RKO (cell line): ENCODE results near the gene VTI1A.

Experiments used
- DNase-seq: peaks from one replicate; pipeline ENCODE4 v3.0.0-alpha.2; 2016; ENCODE audit warnings: low spot score

VTI1A gene

DNA sequence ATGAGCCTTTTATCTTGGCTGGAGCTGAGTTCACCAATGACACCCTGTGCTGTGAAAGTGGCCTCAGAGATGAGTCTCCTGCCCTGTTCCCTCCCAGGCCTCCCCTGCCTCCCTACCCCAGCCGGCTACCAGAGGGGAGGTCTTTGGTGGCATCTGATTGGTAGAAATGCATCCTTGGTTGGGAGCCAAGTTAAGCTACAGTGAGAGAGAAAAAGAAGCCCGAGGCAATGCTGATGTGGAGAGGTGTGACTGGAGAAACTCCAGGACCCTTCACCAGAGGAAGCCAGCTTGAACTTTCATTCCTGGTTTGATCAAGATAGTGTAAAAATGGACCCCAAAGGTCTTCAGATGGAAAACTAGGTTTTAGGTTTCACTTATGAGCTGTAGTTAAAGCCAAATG is 311.9 kb downstream of the VTI1A start:
- no peak for DNase-seq

DNA sequence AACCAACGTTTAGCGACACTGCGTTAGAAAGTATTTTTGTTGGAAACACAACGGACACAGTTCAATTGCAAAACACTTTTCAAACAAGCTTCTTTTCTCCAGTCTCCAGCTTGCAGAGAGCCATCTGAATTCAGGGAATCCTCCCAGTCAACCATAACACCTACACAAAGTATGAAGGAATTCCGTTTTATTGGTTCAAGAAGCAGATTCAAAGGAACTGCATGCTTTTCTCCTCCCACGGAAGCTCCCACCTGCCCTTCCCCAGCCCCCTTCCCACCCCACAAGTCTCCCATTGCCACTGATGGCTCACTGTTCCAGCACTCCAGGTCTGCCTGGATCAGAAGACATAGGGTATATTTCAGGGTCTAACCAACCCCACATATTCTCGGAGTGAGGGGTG is 312.5 kb downstream of the VTI1A start:
- no peak for DNase-seq

DNA sequence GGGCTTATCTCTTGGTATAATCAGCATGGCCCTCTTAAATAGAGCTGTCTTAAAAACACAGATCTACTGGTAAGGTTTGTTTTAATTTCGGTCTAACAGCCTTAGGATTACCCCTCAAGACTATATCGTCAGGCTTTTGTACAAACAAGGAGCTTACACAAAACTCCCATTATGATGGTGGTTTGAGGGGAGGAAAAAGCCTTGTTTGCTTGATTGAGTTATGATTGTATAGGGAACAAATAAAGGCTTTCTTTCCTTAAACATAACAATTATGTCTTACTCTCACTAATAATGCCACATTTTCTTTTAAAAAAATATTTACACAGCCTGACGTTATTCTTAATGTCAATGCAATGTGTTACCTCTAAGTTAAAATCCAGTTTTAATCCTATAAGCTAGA is 314.2 kb downstream of the VTI1A start:
- DNase-seq, result no peak

DNA sequence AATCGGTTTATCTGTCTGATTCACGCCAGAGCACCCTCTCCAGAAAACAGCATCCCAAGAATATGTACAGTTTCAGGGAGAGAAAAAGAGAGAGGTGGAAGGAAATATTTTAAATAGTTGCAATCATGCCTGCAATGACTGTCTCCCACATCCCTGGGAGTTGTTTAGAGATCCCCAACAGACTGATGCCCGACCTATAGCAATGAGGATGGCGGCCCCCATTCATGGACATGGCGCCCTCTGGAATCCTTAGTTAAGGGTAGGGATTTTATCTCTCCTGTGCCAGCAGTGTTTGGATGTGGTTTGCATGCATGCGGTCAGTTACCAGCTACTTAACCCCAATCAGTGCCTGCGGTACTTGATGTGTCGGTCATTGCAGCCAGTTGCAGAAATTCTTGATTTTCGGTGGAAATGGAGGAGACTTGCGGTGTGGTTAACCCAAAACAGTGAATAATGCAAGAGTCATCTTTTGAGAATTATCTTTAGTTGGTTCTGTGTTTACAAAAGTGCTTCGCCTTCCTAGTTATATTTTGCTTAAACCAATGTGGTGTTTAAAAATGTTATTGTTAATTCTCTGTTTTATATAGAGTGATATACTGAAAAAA is 317.0 kb downstream of the VTI1A start:
- no peak for DNase-seq

DNA sequence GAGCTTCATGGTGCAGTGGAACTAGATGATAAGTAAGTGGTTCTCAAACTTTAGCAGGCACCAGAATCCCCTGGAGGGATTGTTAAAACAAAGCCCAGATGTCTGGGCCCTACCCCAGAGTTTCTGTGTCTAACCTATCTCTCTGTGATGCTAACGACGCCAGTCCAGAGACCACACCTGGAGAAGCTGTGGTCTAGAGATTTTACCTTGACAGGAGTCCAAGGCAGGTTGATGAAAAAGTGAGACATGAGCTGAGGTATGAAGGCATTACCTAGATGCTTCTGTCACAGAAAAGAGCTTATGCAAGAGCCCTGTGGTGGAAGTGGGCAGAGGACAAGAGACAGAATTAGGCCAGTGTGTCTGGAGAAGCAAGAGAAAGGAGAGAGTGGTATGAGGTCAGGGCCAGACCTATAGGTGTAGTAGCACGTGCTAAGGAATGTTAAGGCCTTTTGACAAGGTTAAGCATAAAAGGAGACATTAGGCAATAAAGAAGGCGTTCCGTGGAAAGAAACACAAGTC is 318.8 kb downstream of the VTI1A start:
- DNase-seq, result no peak

DNA sequence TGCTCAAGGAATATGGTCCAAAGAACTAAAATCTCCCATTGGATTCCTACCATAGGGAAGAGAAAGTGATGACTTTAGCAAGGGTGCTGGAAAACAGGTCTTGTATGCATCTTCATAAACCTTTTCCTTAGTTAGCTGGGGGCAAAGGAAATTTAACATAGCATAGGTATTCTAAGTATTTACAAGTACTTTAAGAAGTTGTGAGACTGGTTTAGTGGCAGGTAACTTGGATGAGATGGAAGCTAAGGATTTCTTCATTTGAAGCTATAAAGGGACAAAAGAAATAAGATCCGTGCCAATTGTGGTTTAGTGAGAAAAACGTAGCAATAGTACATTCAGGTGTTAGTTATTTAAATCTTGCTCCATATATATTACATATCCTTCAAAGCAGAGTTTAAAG is 319.6 kb downstream of the VTI1A start:
- DNase-seq, result no peak

DNA sequence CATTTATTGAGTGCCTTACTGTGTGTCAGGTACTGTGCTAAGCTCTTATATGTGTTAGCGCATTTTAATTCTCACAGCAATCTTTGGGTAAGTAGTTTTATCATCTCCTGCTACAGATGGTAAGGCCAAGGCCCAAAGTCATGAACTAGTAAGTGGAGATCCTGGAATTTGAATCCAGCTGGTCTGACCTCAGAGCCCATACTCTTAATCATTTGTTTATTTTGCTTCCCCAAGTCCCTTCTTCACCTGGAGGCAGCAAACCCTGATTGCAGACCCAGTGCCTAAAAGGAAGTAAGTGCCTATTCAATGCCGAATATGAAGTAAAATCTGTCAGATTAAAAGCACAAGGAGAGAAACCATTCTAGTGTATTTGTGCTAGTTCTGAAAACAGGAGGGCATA is 320.1 kb downstream of the VTI1A start:
- no peak for DNase-seq

DNA sequence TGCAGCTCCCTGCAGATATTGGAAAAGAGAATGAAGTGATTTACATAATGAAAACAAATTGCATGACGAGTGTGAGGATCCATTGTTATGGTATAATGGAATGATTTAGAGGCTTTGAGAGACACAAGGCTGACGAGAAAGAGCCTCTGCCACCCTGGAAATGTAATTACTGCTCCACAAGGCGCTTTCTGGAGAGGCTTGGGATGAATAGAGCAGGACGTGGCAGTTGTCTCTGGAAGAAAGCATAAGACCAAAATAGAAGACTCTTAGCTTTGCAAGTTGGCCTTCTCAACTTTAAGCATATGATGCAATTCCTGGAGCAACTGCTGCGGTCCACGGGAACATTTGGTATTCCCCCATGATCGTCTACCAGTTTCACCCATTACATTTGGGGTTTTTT is 321.1 kb downstream of the VTI1A start:
- DNase-seq, result no peak

DNA sequence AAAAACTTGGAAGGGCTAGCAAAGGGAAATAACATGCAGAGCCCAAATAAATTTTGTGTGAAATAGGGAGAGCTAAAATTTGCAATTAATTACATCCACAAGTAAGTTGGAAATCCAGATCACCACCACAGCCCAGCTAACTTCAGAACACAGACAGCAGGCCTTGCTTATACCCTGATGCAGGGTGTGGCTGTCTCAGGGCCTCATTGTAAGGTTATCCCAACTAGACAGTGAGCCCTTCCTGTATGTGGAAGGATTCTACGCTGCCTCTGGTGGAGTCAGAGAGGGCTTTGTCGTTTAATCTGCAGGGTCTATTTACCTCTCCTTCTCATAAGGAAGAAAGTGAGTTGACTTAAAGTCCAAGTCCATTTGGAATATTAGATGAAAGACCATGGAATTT is 322.1 kb downstream of the VTI1A start:
- no peak for DNase-seq

DNA sequence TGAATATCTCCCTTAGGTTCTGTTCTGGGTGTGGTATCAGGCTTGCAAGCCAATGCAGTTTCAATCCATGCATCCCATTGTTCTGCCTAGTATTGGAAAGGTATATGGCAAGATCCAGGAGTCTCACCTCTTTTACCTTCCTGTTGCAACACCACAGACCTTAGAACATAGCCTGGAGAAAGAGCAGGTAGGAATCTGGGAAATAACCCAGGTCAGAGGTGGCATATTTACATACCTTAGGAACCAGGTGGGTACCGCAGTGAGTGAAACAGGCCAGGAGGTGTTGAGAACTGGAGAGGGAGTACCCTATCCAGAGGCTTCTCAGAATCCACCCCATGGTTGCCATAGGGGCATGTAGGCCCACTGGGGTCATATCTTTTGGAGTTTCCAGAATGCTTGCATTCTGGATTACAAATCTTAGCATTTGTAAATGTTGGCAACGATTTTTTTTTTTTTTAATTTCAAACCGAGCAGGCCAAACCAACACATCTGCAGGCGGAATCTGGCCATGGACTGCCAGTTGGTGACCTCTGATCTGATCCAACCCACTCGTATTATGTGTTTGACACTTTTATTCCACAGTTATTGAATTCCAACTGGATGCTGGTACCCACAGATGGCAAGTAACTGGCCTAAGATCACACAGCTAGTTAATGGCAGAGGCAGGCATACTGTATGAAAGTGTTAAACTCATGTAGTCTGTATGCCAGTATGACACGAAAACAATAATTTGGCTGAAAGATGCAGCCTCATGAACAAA is 322.8 kb downstream of the VTI1A start:
- DNase-seq, result no peak

DNA sequence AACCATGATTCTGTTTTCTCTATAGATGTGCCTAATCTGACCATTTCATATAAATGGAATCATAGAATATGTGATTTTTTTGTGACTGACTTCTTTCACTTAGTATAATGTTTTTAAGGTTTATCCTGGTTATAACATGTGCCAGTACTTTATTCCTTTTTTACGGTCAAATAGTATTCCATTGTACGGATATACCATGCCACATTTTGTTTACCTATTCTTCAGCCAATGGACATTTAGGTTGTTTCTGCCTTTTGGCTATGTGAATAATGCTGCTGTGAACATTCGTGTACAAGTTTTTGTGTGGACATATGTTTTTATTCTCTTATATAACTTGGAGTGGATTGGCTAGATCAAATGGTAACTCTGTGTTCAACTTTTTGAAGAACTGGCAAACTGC is 324.7 kb downstream of the VTI1A start:
- DNase-seq, result no peak

DNA sequence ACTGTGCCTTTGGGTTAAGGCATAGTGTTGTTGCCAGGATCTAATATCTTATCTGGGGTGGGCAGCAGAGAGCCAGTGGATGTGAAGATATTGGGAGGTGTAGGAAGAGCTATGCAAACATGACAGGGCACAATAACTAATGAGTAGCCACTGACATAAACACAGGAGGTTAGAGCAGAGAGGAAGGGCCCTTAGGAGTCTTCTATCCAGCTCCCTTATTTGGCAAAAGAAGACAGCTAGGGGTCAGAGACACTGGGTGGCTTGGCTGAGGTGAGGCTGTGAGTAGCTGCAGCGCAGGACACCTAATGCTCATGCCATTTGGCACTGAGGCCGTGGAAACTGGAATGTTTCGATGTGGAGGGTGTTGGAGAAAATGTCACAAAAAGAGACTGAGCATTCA is 326.8 kb downstream of the VTI1A start:
- no peak for DNase-seq

DNA sequence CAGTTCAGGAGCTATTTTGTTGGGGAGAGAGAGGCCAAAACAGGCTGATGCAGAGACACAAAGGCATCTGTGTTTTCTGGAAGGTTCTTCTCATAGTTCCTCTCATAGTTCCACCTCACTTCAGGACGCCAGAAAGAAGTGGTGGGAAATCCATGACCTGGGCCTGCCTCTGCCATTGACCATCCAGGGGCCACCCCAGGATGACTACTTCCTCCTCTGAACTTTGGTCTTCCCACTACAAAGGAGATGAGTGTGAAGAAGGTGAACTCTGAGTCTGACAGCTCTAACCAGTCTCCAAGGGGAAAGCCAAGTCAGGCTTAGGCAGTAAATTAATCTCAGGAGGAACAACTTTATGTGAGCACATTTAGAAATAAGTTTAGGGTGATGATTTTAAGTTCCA is 327.2 kb downstream of the VTI1A start:
- DNase-seq, result no peak

DNA sequence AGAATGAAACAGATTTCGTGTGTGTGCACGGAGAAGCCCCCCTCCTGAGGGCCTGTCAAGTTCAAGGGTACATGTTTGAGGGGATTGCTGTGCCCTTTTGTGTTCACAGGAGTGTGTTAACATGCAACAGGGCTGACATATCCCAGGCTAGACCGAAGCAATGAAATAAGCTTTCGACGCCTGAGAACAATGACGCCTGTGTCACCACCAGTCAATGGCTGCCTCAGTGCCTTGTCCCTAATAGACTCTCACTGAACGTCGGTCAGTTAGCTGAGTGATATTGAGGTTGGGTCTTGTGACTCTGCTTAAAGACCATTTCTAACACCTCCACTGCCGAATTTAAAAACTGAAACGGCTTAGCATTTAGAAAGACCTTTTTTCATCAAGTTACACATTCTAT is 327.8 kb downstream of the VTI1A start:
- no peak for DNase-seq

DNA sequence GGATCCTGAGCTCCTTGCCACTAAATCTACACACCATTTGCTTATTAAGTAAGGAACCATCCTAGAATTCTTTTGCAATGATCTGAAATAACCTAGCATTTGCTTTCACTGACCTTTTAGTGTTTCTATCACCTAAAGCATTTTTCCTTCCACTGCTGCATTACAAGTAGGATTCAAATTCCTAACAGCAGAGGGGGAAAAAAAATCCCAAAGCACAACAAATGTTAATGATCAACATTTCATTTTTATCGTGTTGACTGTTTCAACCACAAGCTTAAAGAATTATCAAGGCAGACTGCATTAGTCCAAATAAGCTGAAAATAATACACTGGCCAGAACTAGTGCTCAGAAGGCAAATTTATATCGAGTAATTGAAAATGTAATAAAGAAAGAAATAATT is 328.4 kb downstream of the VTI1A start:
- no peak for DNase-seq

DNA sequence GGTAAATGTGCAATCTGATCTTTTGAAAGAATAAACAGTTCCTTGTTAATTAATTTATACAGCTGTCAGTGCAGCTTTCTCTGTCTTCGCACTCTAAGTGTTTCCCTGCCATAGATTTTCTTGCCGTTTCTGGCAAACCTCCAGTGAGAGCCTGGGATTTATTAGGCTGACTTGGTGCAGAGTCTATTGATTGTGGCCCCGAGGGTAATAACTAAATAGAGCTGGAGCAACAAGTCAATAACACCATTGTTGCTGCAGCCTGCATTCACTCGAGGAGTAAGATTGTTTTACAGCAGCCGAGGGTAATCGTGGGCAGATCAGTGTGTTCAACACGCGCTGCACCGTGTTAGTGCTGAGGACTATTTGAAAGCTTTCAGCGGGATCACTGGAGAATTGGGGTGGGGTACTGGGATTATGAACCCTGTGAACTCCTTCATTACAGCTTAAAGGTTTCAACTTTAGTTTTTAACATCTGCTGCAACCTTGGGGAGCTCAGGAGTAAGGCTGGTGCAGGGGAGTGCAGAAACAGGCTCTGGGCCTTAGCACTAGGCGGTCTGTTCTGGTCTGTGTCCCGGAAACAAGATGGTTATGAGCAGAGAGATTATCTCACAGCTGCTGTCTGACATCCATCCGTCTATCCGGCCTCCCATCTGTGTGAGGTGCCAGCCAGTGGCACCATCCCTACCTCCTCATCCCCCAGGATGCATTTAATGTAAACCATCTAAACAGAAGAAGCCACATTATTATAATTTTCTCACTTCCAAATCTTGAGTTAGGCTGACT is 329.1 kb downstream of the VTI1A start:
- DNase-seq, result no peak

DNA sequence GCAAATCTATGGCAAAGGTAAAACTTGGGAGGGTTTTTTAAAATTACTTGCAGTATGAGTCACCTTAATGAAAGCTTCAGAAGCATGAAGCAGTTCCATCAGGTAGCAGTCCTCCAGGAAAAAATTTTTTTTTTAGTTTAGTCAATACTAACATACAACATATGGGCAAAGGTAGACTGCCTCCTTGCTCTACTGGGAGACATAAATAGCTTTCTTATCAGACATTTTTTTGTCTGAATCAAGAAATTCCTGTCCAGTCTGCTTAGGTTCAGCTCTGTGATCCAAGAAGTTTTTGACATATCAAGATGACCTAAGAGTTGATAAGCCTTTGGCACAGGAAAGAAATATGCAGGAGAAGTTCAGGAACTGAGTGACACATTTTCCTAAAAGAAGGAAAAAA is 331.6 kb downstream of the VTI1A start:
- no peak for DNase-seq

DNA sequence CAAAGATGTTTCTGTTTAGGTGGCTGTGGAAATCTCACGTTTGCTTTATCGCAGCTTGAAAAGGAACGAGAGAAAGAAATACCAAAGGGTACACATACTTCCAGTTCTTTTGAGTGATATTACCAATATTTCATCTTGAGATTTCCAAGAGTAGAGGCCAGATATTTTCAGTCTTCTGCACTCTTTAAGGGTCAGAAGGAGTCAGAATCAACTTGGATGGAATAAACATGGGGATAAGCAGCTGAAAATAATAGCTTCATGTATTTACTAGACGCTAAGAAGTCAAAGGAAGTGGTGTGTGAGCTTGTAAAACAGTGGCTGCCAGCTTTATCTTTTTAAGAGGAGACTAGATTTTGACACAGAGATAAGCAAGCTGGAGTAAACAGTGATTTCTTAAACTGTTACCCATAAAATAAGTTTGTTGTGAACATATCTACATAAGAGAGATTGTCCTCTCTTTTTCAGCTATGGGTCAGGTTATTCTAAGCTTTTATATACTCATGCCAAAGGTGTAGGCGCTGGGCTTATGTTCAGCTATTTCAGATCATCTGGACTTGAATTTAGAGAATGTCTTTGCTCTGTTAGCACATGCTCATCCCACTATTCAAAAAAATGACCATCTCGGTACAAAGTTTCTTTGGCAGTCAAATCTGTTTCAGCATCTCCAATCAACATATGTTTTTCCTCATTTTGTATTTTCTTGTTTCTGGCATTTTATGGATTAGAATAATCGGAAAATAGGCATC is 332.2 kb downstream of the VTI1A start:
- DNase-seq, result no peak

DNA sequence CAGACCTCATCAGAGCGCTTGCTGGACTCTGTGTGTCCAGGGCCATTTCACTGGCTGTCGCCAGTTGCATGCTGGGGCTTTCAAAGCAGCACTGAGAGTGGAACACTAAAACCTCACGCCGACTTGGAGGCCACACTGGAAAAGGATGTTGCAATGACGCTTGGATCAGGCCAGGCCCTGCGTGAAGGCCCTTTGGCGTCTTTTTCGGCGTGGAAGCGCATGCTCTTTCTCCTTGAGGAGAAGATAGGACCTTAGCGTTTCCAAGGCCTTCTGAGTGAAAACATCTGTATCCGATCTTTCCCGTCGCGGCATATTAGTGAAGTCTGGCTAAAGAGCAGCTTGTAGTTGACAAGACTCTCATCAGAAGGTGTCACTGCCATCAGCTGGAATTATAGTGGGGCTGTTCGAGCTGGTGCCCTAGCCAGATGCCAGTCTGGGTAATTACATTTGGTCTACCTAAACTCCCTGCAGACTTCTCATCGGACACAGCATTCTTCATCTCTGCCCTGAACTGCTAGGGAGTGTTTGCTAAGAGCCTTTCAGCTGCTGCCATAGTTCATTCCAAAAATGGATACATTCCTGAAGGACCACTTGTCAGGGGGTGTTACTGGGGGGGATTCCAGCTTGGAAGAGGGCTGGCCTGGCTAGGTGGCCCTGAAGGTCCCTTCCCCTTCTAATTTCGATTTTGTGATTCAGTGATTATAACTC is 335.3 kb downstream of the VTI1A start:
- DNase-seq, result no peak

DNA sequence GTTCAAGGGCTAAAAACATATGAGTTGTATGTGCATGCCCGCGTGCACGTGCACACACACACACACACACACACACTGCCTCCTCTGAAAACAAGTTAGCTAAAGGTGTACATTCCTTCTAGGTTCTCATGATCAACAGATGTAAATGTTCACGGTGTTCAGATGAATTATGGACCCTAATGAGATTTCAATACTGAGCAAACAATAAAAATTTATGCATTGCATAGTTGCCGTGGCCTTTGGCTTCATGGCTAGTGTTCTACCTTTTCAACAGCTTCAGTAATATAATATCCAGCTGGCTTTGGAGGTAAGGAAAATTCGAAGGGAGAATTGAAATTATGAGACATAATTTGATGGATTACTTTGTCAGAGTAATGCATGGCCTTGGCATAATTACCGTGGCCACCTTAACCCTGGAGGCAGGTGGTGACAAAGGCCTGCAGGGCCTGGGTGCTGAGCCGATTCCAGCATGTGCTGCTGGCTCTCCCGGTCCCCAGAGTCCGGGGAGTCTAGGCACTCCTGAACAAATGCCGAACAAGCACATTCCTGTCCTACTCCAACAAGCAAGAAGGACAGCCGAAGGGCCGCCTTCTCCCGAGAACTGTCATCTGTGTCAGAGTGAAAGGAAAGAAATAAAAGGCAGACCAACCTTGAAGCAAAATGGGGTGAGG is 336.5 kb downstream of the VTI1A start:
- DNase-seq, result no peak

DNA sequence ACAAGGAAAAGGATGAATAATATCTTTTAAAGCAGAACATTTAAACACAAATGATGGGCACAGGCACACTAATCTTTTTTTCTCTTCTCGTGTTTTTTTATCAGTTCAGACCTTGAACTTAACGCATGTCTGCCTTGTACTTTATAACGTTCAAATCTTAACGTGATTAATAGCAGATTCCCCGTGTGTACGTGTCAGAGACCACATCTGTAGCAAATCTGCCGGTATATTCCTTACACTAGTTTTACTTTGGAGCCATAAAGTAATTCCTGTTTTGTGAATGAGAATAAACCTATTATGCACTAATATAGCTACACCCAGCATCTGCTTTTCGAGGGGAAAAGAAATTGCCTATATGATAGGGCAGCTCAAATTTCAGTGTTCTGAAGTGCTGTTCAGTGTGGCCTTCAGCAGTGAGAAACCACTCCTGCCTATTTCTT is 337.0 kb downstream of the VTI1A start:
- DNase-seq, result no peak
